Posterior cingulate gyrus (tissue), 11 donors: Measurements from ENCODE around the gene C10orf71.
A peak's percentile ranks its signal among the peaks of the same experiment; 100 is the strongest.

ENCODE experiments used
- DNase-seq, 10 donors: peaks; one replicate each; pipeline versions ENCODE4 v3.0.0 to v3.0.0-alpha.2; 2020 to 2021; ENCODE audit warnings: mixed read lengths in 3 of 10
- intact Hi-C: fragments of 100-400 bp; cut with DNase I; formaldehyde crosslinking; loops from one replicate; pipeline ENCODE4 v1.15.1; 2023

C10orf71 gene

GRCh38 chr10:49290131-49290530, 8.8 kb upstream of the C10orf71 start:
- DNase-seq: no peak
- intact Hi-C loops: no loop called here

DNA sequence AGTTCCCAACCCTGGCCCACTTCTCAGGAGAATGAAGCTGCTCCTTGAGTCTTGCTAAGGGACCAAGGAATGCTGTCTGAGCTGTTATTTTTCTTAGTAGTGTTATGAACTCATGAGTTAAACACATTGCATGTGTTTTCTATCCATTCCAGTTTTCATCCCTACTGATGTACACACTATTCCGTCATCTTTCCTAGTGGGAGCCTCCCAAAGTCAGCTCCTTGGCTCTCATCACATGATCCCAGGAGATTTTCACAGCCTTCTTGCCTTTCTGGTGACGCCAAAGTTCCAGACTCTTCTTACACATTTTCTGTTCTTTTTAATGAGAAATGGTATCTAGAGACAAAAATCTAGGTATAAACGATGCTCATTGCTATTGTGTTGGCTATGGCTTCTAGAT, 8.4 kb upstream of the C10orf71 start:
- intact Hi-C loops: no loop called here
- DNase-seq: no peak

GRCh38 chr10:49292565-49293207, 6.3 kb upstream of the C10orf71 start:
- peak in 1 of 10 donors; percentile 27 for DNase-seq
- intact Hi-C loops: no loop called here

DNA sequence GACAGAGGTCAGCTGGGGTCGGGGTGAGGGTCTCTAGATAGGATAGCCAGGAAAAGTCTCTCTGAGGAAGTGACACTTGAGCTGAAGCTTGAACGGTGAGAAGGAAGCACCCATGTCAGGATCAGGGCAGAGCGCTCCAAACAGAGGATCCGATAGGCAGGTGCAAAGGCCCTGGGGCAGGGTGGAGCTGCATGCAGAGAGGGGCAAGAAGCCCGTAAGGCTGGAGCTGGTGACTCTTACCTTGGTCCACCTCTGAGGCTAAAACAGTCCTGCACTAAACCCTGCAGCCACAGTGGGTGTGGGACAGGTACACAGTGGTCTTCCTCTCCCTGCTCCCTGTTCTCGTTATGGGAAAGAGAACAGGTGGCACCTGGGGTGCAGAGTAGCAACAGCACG, 5.8 kb upstream of the C10orf71 start:
- intact Hi-C loops: no loop called here

DNA sequence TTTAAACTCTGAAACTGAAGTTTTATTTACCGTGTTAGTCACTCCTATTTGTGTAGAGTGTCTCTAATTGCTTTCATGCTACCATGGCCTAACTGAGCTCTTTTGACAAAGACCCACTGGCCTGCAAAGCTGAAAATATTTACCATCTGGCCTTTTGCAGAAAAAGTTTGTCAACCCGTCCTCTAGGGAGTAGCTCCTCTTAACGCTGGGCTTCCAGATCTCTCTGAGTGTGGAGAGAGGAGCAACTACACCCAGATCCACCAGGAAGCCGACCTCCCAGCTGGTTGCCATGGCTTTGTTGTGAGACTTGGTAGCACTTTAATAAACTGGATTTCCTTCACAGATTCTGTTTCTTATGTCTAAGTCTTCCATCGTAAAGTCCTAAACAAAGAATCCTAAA, 4.2 kb upstream of the C10orf71 start:
- intact Hi-C loops: no loop called here
- DNase-seq: no peak

More for the DNA sequence above, 5.8 kb upstream of the C10orf71 start:
- DNase-seq: peak in 1 of 10 donors; percentile 41

- peak in 1 of 10 donors; percentile 24 for DNase-seq
- intact Hi-C loops: no loop called here
These were observed 3.7 kb upstream of the C10orf71 start for GRCh38 chr10:49295297-49295696.

DNA sequence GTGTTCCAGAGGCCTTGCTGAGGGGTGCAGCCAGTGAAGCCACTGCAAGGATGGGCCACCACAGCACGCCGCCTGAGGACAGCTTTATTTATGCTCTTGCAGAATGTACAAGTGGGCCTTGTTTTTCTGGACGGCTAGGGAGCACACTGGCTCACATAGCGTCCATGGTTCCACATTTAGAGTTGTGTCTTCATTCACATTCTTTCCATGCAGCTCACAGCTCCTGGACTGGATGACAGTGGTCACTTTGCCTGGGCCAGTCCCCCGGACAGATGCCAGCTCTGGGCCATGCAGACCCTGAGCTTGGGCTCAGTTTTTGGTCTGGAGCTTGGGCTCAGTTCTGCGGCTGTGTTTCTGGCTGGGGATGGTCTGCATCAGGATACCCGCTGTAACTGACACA, 2.6 kb upstream of the C10orf71 start:
- intact Hi-C loops: no loop called here
- DNase-seq: no peak

GRCh38 chr10:49296836-49297235, 2.1 kb upstream of the C10orf71 start:
- no peak for DNase-seq
- intact Hi-C loops: no loop called here

- DNase-seq: no peak
- intact Hi-C loops: no loop called here
These were observed 926 bp upstream of the C10orf71 start for GRCh38 chr10:49297818-49298670.

GRCh38 chr10:49298671-49298982, 343 bp upstream of the C10orf71 start:
- no peak for DNase-seq
- intact Hi-C loops: no loop called here

- intact Hi-C loops: no loop called here
- DNase-seq: no peak
These were observed 808 bp downstream of the C10orf71 start for GRCh38 chr10:49299816-49300139.

DNA sequence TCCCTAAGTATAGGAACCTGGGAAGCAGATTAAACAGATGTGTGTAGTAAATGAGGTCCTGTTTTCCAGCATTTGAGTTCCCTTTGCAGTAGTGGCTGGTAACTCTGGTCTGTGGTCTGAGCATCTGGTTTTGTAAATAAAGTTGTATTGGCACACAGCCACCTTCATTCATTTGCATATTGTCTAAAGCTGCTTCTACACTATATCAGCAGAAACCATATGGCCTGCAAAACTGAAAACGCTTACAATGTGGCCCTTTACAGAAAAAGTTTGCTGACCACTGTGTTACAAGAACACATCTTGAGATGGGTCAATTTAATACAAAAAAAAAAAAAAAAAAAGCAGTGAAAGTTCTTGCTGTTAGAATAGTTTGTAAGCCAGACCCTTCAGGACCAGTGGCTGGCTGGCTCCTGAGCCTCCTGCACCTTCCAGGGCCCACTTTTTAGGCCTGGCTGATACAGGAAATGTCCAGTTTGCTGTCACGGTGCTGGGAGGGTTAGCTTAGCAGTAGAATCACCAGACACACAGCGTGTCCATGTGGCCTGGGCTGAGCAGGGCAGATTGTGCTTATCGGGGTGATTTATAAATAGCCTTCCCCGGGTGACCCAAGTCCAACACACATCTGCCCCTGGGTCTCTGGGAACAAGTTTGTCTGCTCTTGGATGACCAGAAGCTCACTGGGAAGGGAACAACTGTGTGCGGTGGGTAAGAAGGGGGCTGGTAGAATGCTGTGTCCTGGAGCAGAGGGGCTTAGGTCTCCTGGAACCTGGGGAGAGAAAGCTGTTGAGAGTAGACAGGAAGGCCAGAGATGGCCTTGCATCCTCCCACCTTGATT, 1.4 kb downstream of the C10orf71 start:
- intact Hi-C loops: no loop called here

DNA sequence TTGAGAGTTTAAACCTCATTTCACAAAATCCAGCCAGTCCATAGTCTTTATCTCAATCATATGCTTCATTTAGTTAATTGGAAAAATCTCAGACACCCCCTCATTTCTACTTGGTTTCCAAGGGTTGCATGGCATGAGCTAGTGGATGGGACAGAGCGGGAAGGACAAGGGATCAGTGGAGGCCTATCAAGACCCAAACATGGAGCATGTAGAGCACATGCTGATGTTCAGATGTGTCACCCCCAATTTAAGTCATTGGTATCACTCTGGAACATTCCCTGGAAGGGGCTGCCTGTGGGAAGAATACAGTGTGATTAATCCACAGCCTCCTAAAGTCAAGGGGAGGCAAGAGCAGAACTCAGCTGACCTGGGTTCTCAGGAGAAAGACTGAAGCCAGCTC, 2.3 kb downstream of the C10orf71 start:
- intact Hi-C loops: no loop called here
- DNase-seq: no peak

More for the DNA sequence above, 1.4 kb downstream of the C10orf71 start:
- no peak for DNase-seq

DNA sequence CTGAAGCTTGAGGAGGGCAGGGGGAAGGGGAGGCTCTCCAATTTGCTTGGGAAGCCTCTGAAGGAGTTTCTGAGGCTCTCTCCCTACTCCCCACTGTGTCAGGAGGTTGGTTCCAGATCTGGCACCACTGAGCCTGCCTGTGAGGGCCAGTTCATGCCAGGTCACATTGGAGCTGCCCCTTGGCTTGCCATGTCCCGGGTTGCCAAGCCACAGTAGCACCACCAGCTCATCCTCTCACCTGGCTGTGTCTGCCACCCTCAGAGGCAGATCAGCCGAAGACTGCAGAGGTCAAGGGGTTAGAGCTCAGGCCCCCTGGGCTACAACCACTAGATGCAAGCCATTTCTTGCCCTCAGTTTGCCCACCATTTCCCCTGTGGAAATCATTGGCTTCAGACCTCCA, 3.1 kb downstream of the C10orf71 start:
- no peak for DNase-seq
- intact Hi-C loops: no loop called here

- DNase-seq: no peak
- intact Hi-C loops: no loop called here
These were observed 4.7 kb downstream of the C10orf71 start for GRCh38 chr10:49303711-49304110.

DNA sequence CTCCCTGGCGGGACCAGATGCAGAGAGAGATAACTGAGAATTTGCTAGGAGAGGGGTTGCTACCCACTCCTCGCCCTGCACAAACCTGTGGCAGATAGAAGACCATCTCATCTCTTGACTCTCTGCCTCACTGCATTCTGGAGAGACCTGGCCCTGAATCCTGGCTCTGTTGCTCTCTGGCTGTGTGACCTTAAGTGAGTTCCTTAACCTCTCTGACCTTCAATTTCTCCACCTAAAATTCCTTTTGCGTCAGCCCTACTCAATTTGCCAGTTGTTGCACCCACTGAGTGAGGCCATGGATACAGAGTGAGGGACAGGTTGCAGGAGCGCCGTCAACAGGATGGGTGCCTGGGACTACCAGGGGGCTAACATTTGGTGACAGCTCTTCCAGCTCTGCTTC, 5.2 kb downstream of the C10orf71 start:
- intact Hi-C loops: no loop called here
- DNase-seq: no peak

DNA sequence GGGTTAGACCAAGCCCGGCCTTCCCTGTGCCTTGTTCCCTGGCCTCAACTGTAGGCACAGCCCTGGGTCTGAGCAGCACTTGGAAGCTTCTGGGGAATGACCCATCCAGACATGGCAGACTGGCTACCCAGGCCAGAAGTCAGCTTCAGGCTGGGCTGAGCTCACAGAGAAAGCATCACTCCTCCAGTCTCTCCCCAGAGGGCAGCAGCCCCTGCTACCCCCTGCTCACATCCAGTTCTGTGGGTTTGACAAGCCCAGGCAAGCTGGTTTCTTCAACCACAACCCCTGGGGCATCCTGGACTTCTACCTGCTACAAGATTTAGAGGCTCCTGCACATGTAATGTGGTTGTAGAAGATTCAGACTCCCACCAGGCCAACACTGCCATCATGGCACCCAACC, 9.0 kb downstream of the C10orf71 start:
- peak in 1 of 10 donors; percentile 69 for DNase-seq
- intact Hi-C loops: no loop called here

DNA sequence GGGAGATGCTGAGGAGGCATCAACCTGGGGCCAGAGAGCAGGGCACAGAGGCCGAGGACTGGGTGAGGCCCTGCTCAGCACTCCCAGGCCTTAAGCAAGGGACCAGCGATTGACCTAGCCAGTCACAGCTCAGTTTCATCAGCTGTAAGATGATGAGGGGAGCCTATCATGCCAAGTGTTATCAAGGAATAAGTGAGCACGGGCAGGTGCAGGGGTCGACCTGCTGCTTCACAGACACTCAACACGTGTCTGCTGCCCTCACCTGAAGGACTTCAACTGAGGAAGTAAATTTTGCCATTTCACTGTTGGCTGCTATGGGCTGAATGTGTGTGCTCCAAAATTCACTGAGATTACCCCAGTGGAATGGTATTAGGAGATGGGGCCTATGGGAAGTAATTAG, 9.9 kb downstream of the C10orf71 start:
- peak in 1 of 10 donors; percentile 60 for DNase-seq
- intact Hi-C loops: no loop called here

DNA sequence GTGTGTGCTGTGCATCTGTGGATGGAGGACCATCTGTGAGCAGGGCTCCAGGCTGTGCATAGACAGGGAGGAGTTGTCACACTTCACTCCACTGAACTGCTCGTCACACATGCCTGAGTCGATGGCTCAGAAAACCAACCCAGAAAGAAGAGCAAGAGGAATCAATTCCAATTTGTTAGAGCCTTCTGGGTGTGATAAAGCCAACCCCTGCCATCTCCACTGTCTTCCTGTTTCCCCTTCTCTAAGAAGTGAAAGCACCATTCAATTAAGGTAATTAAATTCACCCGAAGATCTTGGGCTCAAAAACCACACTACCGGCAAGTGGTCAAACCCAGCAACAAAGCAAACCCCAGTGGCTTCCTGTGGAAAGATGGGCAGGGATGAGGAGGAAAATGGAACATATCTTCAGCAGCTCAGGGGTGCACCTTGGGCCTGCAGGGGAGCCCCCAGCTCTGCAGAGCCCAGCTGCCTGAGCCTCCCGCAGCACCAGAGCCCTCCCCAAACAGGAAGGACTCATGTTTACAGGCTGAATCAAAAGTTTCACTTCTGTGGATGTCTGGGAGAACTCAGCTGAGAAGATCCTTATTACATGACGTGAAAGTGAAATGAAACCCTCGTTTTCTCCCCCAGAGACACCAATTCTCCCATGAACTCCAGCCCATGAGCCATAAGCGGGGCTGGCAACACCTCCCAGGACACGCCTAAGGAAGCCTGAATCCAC, 10.9 kb downstream of the C10orf71 start:
- intact Hi-C loops: no loop called here
- DNase-seq: no peak

DNA sequence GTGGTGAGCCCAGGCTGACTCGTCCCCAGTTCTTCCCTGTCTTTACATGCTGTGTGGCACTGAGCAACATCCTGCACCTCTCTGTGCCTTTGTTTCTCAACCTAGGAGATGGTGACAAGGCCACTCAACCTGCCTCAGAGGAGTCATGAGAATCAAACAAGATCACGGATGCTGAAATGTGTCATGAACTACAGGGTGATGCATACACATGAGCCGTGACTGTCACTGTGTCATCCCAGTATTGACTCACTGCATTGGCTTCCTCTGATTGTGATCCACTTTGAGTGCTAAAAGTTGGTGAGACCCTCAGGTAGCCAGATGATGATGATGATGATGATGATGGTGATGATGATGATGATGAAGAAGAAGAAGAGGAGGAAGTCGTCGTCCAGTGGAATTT, 11.5 kb downstream of the C10orf71 start:
- intact Hi-C loops: no loop called here
- no peak for DNase-seq
